NCI-H526 treated with DMSO at 0.1 percent for 48 hours (cell line): ENCODE measurements around the gene DHX16.

Experiments used
- DNase-seq: peaks from one replicate; lab custom pipeline; 2025; lab: John Stamatoyannopoulos, UW

The DHX16 gene

GRCh38 chr6:30691208-30691847, 18.5 kb upstream of the DHX16 start:
- no peak for DNase-seq

DNA sequence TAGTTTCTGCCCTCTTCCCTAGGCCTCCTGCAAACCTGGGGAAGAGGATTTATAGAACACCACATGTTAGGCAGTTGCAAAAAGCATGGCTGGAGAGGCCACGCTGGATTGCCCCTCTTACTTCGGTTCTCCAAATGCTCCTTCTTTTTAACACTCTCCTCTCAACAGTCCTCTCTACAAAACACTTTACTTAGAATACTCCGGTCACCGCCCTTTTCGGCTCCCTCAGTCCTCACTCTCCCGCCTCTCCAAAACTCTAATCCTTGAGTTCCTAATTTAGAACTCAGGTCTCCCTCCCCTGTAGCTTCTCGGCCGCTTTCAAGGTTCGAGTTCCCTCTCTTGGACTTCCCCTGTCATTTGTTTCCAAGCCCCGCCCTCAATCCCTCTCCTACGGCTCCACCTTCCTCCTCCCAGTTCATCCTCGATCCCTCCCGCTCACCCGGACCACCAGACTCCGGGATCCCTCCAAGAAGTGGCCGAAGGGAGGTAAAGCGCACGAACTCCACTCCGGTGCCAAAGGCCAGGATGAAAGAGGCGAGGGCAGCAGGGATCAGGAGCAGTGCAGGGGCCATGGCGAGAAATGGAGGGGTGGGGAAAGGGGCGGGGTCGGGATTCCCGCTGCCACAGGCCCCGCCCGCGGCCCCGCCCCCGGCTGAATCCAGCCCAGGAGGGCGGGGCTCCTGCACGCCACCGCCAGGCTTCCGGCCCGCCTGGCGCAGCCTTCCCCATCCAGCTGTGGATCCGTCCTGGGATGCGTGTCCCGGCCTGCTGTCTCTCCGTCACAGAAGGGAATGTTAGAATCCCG, 17.8 kb upstream of the DHX16 start, which contains the start of gene NRM:
TSS of gene NRM (minus strand) at position 582 of the 805 bp plus-strand sequence. CDS start at position 572, 10 bp downstream.
- DNase-seq = peak; percentile 69

- no peak for DNase-seq
Measured at GRCh38 chr6:30689985-30690384, 17.2 kb upstream of the DHX16 start.

DNA sequence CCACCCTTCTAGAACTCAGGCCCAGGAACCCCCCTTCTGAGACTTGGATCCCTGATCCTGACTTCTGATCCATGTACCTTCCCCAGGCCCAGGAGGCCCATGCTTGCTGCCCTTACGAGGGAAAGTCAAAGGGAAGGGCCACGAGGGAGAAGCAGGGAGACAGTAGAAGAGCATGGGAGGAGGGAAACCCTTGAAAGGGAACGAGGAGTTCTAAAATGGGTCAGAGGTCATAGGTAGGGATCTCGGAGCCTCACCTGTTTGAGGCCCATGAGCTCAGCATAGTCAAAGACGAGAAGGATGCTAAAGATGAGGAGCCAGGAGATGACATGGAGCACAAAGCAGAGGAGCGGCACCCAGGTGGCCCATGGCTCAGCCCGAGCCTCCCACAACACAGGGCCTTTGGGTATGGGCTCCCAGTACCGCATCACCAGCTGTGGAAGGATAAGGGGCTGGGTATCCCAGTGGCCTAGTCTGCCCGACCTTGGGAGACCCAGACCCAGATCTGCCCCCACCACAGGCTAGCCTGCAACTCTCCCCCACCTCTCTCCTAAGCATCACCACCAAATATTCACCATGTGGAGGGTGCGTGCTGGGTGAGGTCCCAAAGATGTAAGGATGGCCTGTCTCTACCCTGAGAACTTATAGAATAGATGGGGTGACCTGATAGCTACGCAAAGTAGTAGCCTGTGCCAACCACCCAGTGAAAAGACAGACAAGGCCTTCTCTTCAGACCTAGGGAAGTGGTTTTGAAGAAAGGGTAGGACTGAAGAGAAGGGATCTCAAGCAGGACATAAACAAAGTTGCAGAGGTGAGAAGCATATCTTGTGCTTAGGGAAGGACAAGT, 16.4 kb upstream of the DHX16 start:
- no peak for DNase-seq

GRCh38 chr6:30688569-30688968, 15.8 kb upstream of the DHX16 start:
- DNase-seq = no peak

GRCh38 chr6:30687659-30688431, 15.0 kb upstream of the DHX16 start:
- DNase-seq = no peak

- peak; percentile 72 for DNase-seq
Measured at GRCh38 chr6:30686908-30687658, 14.3 kb upstream of the DHX16 start.

DNA sequence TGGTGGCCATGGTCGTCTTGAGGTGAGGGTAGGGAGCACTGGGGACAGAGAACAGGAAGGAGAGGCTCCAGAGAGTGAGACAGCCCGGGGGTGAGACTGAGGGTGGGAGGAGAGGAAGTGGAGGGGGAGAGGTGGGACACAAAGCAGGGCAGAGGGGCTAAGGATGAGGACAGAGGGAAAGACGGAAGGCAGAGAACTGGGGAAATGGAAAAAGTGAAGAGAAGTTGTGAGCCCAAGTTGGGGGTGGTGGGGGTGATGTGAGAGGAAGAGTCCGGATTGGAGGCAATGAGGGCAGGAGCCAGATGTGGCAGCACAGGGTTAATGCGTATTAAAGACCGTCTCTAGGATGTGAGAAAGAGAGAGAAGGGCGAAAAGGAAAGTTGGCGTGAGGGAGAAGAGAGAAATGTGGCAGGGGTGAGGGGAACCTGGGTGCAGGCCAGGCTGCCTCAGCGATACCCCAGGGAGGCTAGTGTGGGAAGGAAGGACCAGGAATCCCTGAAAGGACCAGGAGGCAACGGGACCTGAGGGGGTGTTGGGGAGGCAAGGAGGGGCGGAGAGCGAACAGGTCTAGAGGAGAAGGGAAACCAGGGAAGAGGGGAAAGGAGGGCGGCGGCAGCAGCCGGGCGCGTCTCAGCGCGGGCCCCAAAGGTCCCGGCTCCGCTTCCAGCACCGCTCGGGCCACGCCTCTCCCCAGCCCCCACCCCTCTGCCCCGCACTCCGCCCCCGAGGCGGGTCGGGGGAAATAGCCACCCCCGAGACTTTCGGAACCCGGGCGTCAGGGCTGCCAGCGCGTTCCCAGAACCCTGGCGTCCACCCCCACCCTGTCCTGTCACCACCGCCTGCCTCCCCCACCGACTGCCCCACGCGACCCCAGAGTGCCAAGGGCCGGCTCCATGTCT, 13.5 kb upstream of the DHX16 start, which contains the start of gene PPP1R18:
TSS of gene PPP1R18 (minus strand) at position 637 of the 899 bp plus-strand sequence. CDS start at position 10, 627 bp downstream.
- DNase-seq = no peak

DNA sequence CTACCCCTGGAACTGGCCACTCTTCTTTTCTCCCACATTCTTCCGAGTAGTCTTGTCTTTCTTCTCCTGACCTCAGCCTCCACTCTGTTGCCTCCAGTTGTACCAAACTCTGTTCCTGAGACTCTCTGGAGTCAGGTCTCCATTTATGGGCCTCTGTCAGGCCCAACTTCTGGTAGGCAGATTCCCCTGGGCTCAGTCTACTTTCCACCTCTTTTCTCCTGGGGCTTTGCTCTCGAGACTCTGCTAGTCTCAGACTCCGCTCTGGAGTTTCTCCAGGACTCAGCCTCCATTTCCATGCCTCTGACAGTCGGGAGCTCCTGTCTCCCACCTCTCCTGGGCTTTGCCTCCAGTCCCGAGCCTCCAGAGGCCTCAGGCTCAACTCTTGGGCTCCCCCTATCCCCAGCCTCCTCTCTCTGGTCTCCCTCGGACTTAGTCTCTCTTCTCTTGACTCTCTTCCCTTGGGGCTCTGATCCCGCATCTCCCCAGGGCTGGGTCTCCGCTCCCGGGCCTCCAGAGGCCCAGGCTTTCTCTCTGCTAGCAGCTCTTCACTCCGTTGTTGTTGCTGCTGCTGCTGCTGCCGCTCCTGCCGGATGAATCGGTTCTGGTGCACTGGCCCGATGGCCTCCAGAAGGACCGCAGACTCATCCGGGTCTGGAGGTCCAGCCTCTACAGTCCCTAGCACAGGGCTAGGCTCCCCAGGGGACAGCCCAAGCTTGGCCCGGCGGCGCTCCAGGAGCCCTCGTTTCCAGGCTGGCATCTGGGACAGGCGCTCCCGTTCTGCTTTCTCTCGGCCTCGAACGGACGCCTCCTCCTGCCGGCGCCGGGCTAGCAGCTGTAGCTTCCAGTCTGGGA, 12.6 kb upstream of the DHX16 start:
- no peak for DNase-seq

DNA sequence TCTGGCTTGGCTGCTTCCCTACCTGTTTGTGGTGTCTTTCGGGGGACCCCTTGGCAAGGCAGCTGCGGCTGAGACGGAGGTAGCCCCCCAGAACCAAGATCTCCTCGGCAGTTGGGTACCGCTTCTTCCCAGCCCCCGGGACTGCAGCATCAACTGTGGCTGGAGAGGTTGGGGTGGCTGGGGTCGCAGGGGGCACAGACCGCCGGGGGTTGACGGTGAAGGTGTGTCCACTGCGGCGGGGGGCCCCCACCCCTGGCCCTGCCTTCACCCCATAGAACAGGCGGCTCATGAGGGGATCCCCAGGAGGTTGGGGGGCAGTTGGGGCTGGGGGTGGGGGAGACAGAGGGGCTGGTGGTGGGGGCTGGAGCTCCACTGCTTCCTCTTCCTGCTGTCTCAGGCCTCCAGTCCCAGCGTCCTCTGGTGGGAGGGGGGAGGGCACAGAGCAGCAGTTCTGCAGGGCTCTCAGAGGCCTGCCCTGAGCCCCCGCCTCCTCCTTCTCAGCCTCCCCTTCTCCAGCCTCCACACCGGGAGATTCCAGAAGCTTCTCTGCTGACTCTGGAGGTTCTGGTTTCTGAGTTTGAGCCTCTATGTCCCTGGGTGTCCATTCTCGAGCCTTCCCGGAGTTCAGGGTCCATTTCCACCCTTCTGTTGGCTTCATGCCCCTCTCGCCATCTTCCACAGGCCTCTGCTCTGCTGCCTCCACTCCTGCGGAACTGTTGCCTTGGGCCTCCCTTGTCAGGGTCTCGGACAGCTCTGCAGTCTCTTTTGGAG, 11.8 kb upstream of the DHX16 start:
- DNase-seq = no peak

- DNase-seq = no peak
Measured at GRCh38 chr6:30683980-30684338, 11.2 kb upstream of the DHX16 start.

DNA sequence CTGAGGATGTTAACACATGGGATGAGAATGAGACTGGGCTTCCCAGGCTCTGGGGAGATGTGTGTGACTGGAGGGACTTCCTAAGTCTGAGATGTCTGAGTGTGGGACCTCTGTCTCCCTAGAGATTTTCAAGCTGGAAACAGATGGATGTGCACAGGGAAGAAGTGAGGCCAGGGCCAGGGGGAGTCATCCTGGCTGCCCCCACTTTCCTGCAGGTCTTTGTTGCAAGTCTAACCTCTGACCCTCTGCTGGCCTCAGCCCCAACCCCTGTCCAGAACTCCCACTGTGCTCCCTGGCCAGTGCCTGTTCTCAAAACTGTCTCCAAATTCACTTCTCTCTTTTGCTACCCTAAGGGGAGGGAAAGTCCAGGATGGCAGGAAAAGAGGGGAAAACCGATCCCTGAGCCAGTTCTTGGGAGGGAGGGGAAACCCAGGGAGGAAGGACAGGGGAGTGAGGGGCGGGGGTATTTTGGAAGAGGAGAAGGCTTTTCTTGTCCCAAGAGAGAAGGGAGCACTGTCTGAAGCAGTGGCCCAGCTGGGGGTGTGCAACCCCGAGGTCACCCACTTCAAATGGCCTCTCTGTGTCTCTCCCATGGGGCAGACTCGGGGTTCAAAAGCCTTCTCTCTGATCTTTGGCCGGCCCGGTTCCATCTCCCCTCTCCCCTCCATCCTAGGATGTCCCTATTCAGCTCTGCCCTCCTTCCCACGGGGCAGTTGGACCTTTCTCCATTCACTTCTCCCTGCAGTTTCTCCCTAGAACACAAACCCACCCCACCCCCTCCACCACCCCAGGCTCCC, 10.6 kb upstream of the DHX16 start:
- no peak for DNase-seq

GRCh38 chr6:30682143-30683117, 9.6 kb upstream of the DHX16 start:
- DNase-seq = no peak

GRCh38 chr6:30681766-30682142, 8.9 kb upstream of the DHX16 start:
- DNase-seq = no peak

DNA sequence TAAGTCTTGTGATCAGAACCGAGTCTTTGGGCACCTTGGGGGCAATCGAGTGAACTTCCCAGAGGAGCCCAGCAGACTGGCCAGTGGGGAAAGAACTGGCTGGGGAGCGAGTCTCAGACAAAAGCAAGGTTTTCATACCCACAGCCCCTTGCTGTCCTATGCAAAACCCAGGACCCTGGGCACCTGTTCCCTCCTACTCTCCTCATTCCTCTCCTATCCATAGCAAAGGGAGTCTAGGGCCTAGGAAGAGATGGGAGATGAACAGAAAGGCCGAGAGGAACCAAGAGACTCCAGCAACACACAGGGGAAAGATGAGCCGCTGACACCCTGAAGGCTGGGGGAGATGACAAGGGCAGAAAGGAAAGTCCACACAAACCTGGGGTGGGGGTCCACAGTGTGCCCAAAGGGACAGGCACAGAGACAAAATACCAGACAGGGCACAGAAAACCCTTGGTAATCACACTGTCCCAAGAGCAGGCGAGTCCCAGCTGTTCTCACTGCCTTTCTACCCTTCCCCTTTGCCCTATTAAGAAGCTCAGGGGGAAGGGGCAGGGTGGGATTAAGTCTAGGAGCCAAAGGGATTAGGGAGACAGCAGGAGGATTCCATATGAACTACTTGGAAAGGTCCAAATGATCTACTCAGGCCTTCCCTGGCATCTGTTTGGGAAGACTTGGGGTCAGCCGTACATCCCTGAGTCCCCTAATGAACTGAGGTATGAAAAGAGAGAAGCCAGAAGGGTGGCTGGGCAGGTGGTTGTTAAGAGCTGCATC, 7.1 kb upstream of the DHX16 start:
- DNase-seq = no peak
